OCI-LY3 (cell line): Measurements from ENCODE around the gene TIMP3.

Experiments
- H2AFZ ChIP-seq: fragments of 200-600, 300-600 bp; shearing (Covaris generic); 2 replicates; pipeline ENCODE4 v1.6.0; 2014; ENCODE audit warnings: antibody characterized with exemption, low read depth, low read length
- H3K27ac ChIP-seq: fragments of 200-600, 300-600 bp; sonication (generic); 2 replicates; pipeline ENCODE4 v1.5.1; 2014; ENCODE audit warnings: mild to moderate bottlenecking, low read length, moderate library complexity, mixed read lengths
- H3K27me3 ChIP-seq: fragments of 200-600, 300-600 bp; sonication (generic); 2 replicates; pipeline ENCODE4 v1.6.1; 2014; ENCODE audit warnings: low read depth, low read length, mixed read lengths
- H3K36me3 ChIP-seq: fragments of 200-600, 300-600 bp; sonication (generic); replicated peaks from 2 replicates; pipeline ENCODE3; 2014; ENCODE audit warnings: low read depth, low read length, mixed read lengths
- H3K4me1 ChIP-seq: fragments of 300-600, 200-600 bp; sonication (generic); 2 replicates; pipeline ENCODE4 v1.6.1; 2014; ENCODE audit warnings: low read length, mixed read lengths
- H3K4me2 ChIP-seq: fragments of 200-600, 300-600 bp; sonication (generic); 2 replicates; pipeline ENCODE4 v1.6.1; 2014; ENCODE audit warnings: low read length, mixed read lengths
- H3K4me3 ChIP-seq: fragments of 300-600, 200-600 bp; sonication (generic); 2 replicates; pipeline ENCODE4 v1.5.1; 2014; ENCODE audit warnings: antibody characterized with exemption, mild to moderate bottlenecking, low read length, moderate library complexity
- H3K79me2 ChIP-seq: fragments of 300-600, 200-600 bp; shearing (Covaris generic); 2 replicates; pipeline ENCODE4 v1.6.1; 2014; ENCODE audit warnings: mild to moderate bottlenecking, low read length, mixed read lengths
- H3K9ac ChIP-seq: fragments of 300-600, 200-600 bp; shearing (Covaris generic); 2 replicates; pipeline ENCODE4 v1.6.0; 2014; ENCODE audit warnings: mild to moderate bottlenecking, low read length, moderate library complexity
- H3K9me3 ChIP-seq: fragments of 200-600, 300-600 bp; shearing (Covaris generic); 2 replicates; pipeline ENCODE4 v1.6.1; 2014; ENCODE audit warnings: low read length, mixed read lengths; ENCODE audit not compliant: insufficient read depth
- H4K20me1 ChIP-seq: fragments of 200-600, 300-600 bp; sonication (generic); 2 replicates; pipeline ENCODE4 v1.6.1; 2016; ENCODE audit warnings: low read length, mixed read lengths; ENCODE audit not compliant: insufficient read depth
- EZH2phosphoT487 ChIP-seq: fragments of 200-600 bp; shearing (Covaris generic); IDR thresholded peaks from 2 replicates; pipeline ENCODE4 v1.6.1; 2018; ENCODE audit warnings: antibody characterized with exemption, mixed run types, low read depth
- TF ChIP-seq, protein P1 (sequence below): fragments of 200-600, 300-600 bp; sonication (generic); IDR thresholded peaks from 2 replicates; pipeline ENCODE4 v1.5.1; 2014; ENCODE audit warnings: antibody characterized with exemption, low read length, low read depth

The TIMP3 gene

DNA sequence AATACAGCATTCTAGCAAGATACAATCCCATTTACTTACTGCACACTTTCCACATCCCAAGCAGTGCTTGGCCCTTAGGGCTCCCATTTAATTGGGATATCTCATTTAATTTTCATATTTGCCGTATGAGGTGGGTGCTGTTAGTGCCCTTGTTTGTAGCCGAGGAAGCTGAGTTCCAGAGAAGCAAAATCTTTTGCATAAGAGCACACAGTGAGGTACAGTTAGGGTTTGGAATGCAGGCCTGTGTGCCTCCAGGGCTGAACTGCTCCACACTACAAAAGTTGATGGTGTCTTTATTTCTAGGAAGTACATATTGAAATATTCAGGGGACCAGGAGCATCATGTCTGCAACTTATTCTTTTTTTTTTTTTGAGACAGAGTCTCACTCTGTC, 15.5 kb upstream of the TIMP3 start:
- H3K79me2 ChIP-seq: no peaks in the 10 kb centered on the region
- H4K20me1 ChIP-seq: no peaks in the 10 kb centered on the region
- H3K4me1 ChIP-seq: no peaks in the 10 kb centered on the region
- no peak overlapping the region for H2AFZ ChIP-seq
- H3K4me2 ChIP-seq: no peak overlapping the region
- no peak overlapping the region for H3K9ac ChIP-seq
- no peaks in the 10 kb centered on the region for H3K36me3 ChIP-seq
- H3K27ac ChIP-seq: no peak overlapping the region
- no peak overlapping the region for H3K4me3 ChIP-seq
- H3K27me3 ChIP-seq: peaks cover 32% of the 10 kb centered on the region
- no peaks in the 10 kb centered on the region for H3K9me3 ChIP-seq
- TF ChIP-seq EZH2phosphoT487: no peak
- TF ChIP-seq, protein P1, sequence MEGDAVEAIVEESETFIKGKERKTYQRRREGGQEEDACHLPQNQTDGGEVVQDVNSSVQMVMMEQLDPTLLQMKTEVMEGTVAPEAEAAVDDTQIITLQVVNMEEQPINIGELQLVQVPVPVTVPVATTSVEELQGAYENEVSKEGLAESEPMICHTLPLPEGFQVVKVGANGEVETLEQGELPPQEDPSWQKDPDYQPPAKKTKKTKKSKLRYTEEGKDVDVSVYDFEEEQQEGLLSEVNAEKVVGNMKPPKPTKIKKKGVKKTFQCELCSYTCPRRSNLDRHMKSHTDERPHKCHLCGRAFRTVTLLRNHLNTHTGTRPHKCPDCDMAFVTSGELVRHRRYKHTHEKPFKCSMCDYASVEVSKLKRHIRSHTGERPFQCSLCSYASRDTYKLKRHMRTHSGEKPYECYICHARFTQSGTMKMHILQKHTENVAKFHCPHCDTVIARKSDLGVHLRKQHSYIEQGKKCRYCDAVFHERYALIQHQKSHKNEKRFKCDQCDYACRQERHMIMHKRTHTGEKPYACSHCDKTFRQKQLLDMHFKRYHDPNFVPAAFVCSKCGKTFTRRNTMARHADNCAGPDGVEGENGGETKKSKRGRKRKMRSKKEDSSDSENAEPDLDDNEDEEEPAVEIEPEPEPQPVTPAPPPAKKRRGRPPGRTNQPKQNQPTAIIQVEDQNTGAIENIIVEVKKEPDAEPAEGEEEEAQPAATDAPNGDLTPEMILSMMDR: no peak

DNA sequence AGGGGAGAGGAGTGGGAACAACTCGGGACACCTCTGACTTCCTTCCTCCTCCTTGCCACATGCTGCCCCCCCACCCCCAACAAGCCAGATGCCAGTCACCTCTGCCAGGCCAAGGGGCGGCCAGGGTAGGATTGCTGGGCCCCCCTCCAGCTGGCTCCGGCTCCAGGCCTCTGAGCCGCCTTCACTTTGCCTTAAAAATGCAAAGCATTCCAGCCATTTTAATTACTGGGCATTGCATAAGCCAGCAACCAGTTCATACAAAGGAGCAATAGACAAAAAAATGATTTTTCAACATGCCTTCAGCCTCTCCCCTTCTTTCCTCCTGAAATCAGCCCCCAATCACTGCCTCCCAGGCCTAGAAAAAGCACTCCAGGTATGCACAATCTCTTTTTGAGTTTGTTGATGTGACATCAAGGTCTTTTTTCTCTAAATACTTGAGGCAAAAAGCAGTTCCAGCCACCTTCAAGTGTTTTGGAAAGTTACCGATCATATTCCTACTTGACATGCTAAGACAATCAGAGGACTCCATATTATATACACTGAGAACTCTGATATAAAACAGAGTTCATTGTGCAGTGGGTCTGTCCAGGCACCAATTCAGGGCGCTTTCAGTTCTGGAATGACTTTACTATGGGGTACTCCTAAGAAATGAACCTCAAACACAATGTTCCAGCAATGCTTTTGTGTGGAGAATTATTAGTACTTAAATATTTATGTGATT, 12.4 kb upstream of the TIMP3 start:
- no peaks in the 10 kb centered on the region for H3K9me3 ChIP-seq
- no peaks in the 10 kb centered on the region for H3K79me2 ChIP-seq
- H3K9ac ChIP-seq: no peak overlapping the region
- no peaks in the 10 kb centered on the region for H4K20me1 ChIP-seq
- no peak overlapping the region for H3K4me3 ChIP-seq
- no peaks in the 10 kb centered on the region for H3K36me3 ChIP-seq
- no peak overlapping the region for H3K4me2 ChIP-seq
- H2AFZ ChIP-seq: no peak overlapping the region
- no peak overlapping the region for H3K27ac ChIP-seq
- TF ChIP-seq EZH2phosphoT487: no peak
- TF ChIP-seq, protein P1: no peak
- peaks cover 31% of the 10 kb centered on the region for H3K27me3 ChIP-seq
- H3K4me1 ChIP-seq: no peaks in the 10 kb centered on the region

- Histone ChIP-seq H3K4me1 (no peaks in the 10 kb centered on the region), H3K79me2 (no peaks in the 10 kb centered on the region), H3K27ac (no peak overlapping the region), H4K20me1 (no peaks in the 10 kb centered on the region), H2AFZ (no peak overlapping the region), H3K4me3 (no peak overlapping the region), H3K36me3 (no peaks in the 10 kb centered on the region), H3K9me3 (no peaks in the 10 kb centered on the region), H3K9ac (no peak overlapping the region), H3K27me3 (peaks cover 35% of the 10 kb centered on the region), H3K4me2 (no peak overlapping the region)
- TF ChIP-seq EZH2phosphoT487: no peak
- TF ChIP-seq, protein P1: no peak
Measured at GRCh38 chr22:32789797-32790620, 11.5 kb upstream of the TIMP3 start.

DNA sequence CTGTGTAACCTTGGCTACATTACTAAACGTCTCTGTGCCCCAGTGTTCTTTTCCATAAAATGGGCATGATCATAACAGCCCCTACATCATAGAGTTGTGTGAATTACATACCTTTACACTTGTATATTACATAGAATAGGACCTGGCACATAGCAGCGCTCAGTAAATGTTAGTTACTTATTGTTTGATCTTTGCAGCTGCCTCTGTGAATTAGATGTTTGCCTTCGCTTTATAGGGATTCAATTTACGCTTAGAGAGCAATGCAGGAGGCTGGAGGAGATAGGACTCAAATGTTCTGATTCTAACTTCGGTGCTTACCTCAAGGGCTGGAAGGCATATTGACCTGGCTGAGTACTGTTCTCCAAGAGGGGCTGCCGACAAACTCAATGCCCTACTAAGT, 10.4 kb upstream of the TIMP3 start:
- Histone ChIP-seq H3K27ac (no peak overlapping the region), H3K9ac (no peak overlapping the region), H4K20me1 (no peaks in the 10 kb centered on the region), H2AFZ (no peak overlapping the region), H3K79me2 (no peaks in the 10 kb centered on the region), H3K4me1 (no peaks in the 10 kb centered on the region), H3K4me2 (no peak overlapping the region), H3K27me3 (peaks cover 37% of the 10 kb centered on the region), H3K36me3 (no peaks in the 10 kb centered on the region), H3K4me3 (no peak overlapping the region), H3K9me3 (no peaks in the 10 kb centered on the region)
- TF ChIP-seq, protein P1: no peak
- TF ChIP-seq EZH2phosphoT487: no peak
